NCI-H446 (cell line): Measurements from ENCODE around the gene SRRM2.
A peak's percentile ranks its signal among the peaks of the same experiment; 100 is the strongest.
"Not testable (repeated sequence)": the region's sequence is repeated elsewhere in the genome, so short reads cannot be mapped to it uniquely, and the experiment has no call there.

ENCODE experiments used
- DNase-seq, 2 experiments: peaks; one replicate each; lab custom pipeline; 2025; lab: John Stamatoyannopoulos, UW

The SRRM2 gene

GRCh38 chr16:2715064-2715463 lies 37.4 kb upstream of the SRRM2 start:
- no peak for DNase-seq

- no peak for DNase-seq
Observed at GRCh38 chr16:2715519-2715918, 36.9 kb upstream of the SRRM2 start.

GRCh38 chr16:2715966-2716885 lies 36.2 kb upstream of the SRRM2 start:
- DNase-seq: no peak

GRCh38 chr16:2716948-2717347 lies 35.5 kb upstream of the SRRM2 start:
- DNase-seq: no peak

- DNase-seq: no peak
Observed at GRCh38 chr16:2717383-2718263, 34.8 kb upstream of the SRRM2 start.

- DNase-seq: no peak
Observed at GRCh38 chr16:2719328-2720063, 32.9 kb upstream of the SRRM2 start.

GRCh38 chr16:2720064-2720457 lies 32.4 kb upstream of the SRRM2 start, which contains the start of gene PRSS27:
Gene PRSS27 (minus strand): TSS chr16:2720224. CDS start chr16:2720160, 64 bp downstream.
- no peak for DNase-seq

- DNase-seq: peak; percentile 67 to 80
Observed at GRCh38 chr16:2720719-2721633, 31.5 kb upstream of the SRRM2 start.

- DNase-seq: not testable (repeated sequence)
Observed at GRCh38 chr16:2721634-2722173, 30.7 kb upstream of the SRRM2 start.

GRCh38 chr16:2724088-2724676 lies 28.3 kb upstream of the SRRM2 start:
- DNase-seq: no peak

- DNase-seq: no peak
Observed at GRCh38 chr16:2724816-2725348, 27.6 kb upstream of the SRRM2 start.

- DNase-seq: no peak
Observed at GRCh38 chr16:2726923-2727322, 25.5 kb upstream of the SRRM2 start.

GRCh38 chr16:2728034-2728433 lies 24.4 kb upstream of the SRRM2 start:
- no peak for DNase-seq

- no peak for DNase-seq
Observed at GRCh38 chr16:2734844-2735515, 17.5 kb upstream of the SRRM2 start.

- DNase-seq: no peak
Observed at GRCh38 chr16:2736476-2737237, 15.8 kb upstream of the SRRM2 start.

GRCh38 chr16:2737238-2737605 lies 15.2 kb upstream of the SRRM2 start:
- DNase-seq: no peak

GRCh38 chr16:2737895-2738418 lies 14.5 kb upstream of the SRRM2 start:
- no peak for DNase-seq

- no peak for DNase-seq
Observed at GRCh38 chr16:2738615-2739014, 13.8 kb upstream of the SRRM2 start.
